ENCODE results near the gene SORL1-AS1.

SORL1-AS1 gene

GRCh38 chr11:121479698-121480238 is 27.0 kb upstream of the SORL1-AS1 start:
- DNase-seq (ENCODE audit: extremely low read depth, low read depth), result no peak
- no peak for TF ChIP-seq CTCF (IDR thresholded peaks at IDR 0.05; ENCODE audit: low read depth, low read length)

GRCh38 chr11:121478895-121479697 is 26.3 kb upstream of the SORL1-AS1 start:
- no peak for DNase-seq (ENCODE audit: extremely low read depth, low read depth)
- no peak for TF ChIP-seq CTCF (IDR thresholded peaks at IDR 0.05; ENCODE audit: low read depth, low read length)

- no peak for TF ChIP-seq CTCF (IDR thresholded peaks at IDR 0.05; ENCODE audit: low read depth, low read length)
- no peak for DNase-seq (ENCODE audit: extremely low read depth, low read depth)
Observed at GRCh38 chr11:121478226-121478894, 25.6 kb upstream of the SORL1-AS1 start.

- no peak for TF ChIP-seq CTCF (IDR thresholded peaks at IDR 0.05; ENCODE audit: low read depth, low read length)
- DNase-seq (ENCODE audit: extremely low read depth, low read depth), result no peak
Observed at GRCh38 chr11:121476379-121477032, 23.7 kb upstream of the SORL1-AS1 start.

- no peak for TF ChIP-seq CTCF (IDR thresholded peaks at IDR 0.05; ENCODE audit: low read depth, low read length)
- DNase-seq (ENCODE audit: extremely low read depth, low read depth), result no peak
Observed at GRCh38 chr11:121474680-121475079, 21.9 kb upstream of the SORL1-AS1 start.

GRCh38 chr11:121473064-121473777 is 20.5 kb upstream of the SORL1-AS1 start:
- TF ChIP-seq CTCF (IDR thresholded peaks at IDR 0.05; ENCODE audit: low read depth, low read length), result no peak
- no peak for DNase-seq (ENCODE audit: extremely low read depth, low read depth)

Data from AG09319 (cell line).